GM23248 (cell line): ENCODE results near the gene CLCNKB.
"Not testable (repeated sequence)": the region's sequence is repeated elsewhere in the genome, so short reads cannot be mapped to it uniquely, and the experiment has no call there.

Experiments
- EZH2 ChIP-seq: fragments of 200-600 bp; sonication (generic); IDR thresholded peaks from 2 replicates; pipeline ENCODE4 v1.6.1; 2018; ENCODE audit warnings: antibody characterized with exemption, mild to moderate bottlenecking; ENCODE audit not compliant: insufficient read depth, poor library complexity, severe bottlenecking
- EZH2phosphoT487 ChIP-seq: fragments of 200-600 bp; sonication (generic); IDR thresholded peaks from 2 replicates; pipeline ENCODE4 v1.6.1; 2018; ENCODE audit warnings: antibody characterized with exemption, moderate library complexity, mild to moderate bottlenecking, low read depth; ENCODE audit not compliant: insufficient read depth

GRCh38 chr1:16039871-16040270 is 3.7 kb upstream of the CLCNKB start:
- not testable (repeated sequence) for TF ChIP-seq EZH2phosphoT487, EZH2
